ENCODE data around the gene PHLDA2. TPM values are rescaled to one million over a fixed set of nuclear protein-coding genes. Genes with fewer than 3 reads are reported as not detected.

Gene PHLDA2
- total RNA-seq, 1 experiment from 2014 or later, result 26.9 TPM

- DNase-seq (ENCODE audit: low read depth), result no peak
Observed at GRCh38 chr11:2881981-2882375, 47.2 kb downstream of the PHLDA2 start.

- no peak for DNase-seq (ENCODE audit: low read depth)
Observed at GRCh38 chr11:2881076-2881980, 47.9 kb downstream of the PHLDA2 start.

DNA sequence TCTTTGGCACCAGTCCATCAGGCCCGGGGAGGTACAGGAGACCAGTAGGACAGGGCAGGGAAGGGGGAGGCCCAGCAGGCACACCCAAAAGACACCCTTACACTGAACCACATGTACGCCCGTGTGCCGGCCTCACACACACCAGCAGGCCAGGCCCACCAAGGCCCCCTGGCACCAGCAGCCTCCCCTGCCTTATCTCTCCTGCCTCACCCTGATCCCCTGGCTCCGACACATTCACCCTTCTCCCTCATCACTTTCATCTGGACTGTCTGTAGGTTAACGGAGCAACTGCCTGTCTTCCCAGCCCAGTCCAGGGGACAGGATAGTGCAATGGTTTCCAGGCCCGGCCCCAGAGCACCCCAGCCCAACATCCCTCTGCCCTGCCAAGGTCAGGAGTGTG is 48.6 kb downstream of the PHLDA2 start:
- DNase-seq (ENCODE audit: low read depth), result no peak

GRCh38 chr11:2878782-2879181 is 50.4 kb downstream of the PHLDA2 start:
- DNase-seq (ENCODE audit: low read depth), result no peak

Other genes with a start within 250 kb of the PHLDA2 start
- gene KCNQ1OT1, start 229.4 kb downstream of the PHLDA2 start, total RNA-seq (2014; rRNA removed; shearing (Covaris generic)), result 0.29 and 0.36 TPM in 2 replicates
- gene CDKN1C, start 43.6 kb downstream of the PHLDA2 start, total RNA-seq (2014; rRNA removed; shearing (Covaris generic)), result 0.39 and 1.2 TPM in 2 replicates
- gene NAP1L4, start 62.9 kb upstream of the PHLDA2 start, total RNA-seq (2014; rRNA removed; shearing (Covaris generic)), result 81.1 and 90.2 TPM in 2 replicates
- 44.3 and 50.8 TPM in 2 replicates for gene CARS1, start 128.0 kb upstream of the PHLDA2 start, total RNA-seq (2014; rRNA removed; shearing (Covaris generic))
- gene OSBPL5, start 235.9 kb upstream of the PHLDA2 start, total RNA-seq (2014; rRNA removed; shearing (Covaris generic)), result 21.1 and 25.2 TPM in 2 replicates